Fibroblast of pulmonary artery (primary cell): ENCODE data around the gene FAM24B.
A peak's percentile ranks its signal among the peaks of the same experiment; 100 is the strongest.

ENCODE experiments used
- DNase-seq: peaks from one replicate; pipeline ENCODE4 v3.0.0-alpha.2; 2010; ENCODE audit warnings: low read depth
- H3K4me3 ChIP-seq: replicated peaks from 2 replicates; pipeline ENCODE4 v1.5.1; 2011; ENCODE audit warnings: low read depth, mild to moderate bottlenecking, control low read depth, low read length, moderate library complexity
- TF ChIP-seq, protein P1 (sequence below): IDR thresholded peaks from 2 replicates; pipeline ENCODE4 v1.5.1; 2011; ENCODE audit warnings: mild to moderate bottlenecking, control low read depth, low read length, inconsistent platforms; ENCODE audit errors: missing control alignments

The FAM24B gene

DNA sequence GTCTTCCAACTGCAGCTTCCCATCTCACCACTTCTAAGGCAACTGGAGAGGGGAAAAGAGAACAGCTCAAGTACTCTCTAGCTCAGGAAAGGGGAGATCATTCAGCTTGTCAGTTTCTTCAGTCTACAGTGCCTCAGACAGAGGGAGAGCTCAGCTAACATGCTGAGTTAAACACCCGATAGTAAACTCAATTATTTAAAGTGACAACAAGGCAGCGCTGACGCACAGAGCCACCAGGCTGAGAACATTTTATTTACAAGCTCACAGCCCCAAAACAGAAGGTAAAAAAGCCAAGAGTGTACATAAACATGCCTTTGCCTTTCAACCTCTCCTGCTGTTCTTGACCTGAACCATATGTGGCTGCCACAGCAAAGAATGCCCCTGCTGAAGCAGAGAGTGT lies 23.6 kb downstream of the FAM24B start:
- H3K4me3 ChIP-seq = no peak overlapping the region
- DNase-seq = no peak
- TF ChIP-seq, protein P1, sequence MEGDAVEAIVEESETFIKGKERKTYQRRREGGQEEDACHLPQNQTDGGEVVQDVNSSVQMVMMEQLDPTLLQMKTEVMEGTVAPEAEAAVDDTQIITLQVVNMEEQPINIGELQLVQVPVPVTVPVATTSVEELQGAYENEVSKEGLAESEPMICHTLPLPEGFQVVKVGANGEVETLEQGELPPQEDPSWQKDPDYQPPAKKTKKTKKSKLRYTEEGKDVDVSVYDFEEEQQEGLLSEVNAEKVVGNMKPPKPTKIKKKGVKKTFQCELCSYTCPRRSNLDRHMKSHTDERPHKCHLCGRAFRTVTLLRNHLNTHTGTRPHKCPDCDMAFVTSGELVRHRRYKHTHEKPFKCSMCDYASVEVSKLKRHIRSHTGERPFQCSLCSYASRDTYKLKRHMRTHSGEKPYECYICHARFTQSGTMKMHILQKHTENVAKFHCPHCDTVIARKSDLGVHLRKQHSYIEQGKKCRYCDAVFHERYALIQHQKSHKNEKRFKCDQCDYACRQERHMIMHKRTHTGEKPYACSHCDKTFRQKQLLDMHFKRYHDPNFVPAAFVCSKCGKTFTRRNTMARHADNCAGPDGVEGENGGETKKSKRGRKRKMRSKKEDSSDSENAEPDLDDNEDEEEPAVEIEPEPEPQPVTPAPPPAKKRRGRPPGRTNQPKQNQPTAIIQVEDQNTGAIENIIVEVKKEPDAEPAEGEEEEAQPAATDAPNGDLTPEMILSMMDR = no peak

DNA sequence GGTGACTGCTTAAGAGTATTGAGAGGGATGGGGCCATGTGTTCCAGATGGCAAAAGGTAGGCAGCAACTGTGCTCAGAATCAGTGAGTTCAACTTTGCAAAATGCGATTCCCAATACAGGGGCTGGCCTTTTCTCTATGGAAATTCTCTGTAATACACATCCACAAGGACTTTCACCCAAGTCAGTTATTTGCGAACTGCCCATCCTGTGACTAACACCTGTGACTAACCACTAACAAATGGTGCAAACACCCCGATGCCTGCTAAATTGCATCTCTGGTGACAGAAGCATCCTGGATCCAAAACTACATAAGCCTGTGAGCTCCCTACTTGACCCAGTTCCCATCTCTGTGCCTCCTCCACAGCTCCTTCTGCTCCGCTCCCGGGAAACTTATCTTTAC lies 24.7 kb downstream of the FAM24B start:
- peak; percentile 62 for DNase-seq
- no peak overlapping the region for H3K4me3 ChIP-seq
- TF ChIP-seq, protein P1 = no peak

DNA sequence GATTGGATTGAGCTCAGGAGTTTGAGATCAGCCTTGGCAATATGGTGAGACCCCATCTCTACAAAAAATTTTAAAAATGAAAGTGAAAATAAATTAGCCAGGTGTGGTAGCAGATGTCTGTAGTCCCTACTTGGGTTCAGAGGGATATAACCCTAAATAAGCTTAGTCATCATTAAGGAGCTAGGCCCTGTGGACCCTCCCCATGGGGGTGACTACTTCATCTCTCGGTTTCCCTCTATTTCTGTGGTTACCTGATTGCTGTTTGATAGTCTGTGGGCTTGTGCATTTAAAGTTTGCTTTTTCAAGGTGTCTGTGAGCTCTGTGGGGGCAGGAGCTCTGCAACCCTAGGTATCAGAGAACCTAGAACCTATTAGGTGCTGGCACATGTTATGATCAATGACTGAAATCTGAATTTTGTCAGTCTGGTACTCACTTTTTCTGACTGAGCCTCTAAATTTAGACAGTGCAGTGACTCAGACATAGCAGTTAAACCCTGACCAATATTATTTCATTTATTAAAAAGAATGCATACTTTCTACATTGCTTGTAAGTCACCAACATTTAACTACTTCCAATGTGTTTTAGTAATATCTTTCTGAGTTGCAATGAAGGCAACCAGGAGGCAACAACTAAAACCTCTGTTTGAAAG lies 25.6 kb downstream of the FAM24B start:
- no peak for DNase-seq
- TF ChIP-seq, protein P1 = no peak
- H3K4me3 ChIP-seq = no peak overlapping the region

DNA sequence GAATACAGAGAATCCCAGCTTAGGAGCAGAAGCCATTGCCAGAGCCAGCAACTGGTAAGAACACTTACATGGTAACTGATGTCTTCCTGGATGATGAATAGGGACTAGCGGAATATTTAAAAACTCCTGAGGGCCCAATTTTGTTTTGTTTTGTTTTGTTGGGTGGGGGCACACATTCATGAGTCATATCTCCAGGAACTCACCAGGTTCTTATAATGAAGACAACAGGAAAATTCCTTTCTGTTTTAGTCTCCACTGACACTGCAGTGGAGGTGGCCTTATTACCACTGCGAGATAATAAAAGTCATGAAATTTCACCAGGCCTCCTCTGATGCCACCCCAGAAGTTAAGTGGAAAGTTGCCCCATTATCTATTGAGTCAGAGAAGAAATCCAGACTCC lies 27.1 kb downstream of the FAM24B start:
- DNase-seq = peak; percentile 26

DNA sequence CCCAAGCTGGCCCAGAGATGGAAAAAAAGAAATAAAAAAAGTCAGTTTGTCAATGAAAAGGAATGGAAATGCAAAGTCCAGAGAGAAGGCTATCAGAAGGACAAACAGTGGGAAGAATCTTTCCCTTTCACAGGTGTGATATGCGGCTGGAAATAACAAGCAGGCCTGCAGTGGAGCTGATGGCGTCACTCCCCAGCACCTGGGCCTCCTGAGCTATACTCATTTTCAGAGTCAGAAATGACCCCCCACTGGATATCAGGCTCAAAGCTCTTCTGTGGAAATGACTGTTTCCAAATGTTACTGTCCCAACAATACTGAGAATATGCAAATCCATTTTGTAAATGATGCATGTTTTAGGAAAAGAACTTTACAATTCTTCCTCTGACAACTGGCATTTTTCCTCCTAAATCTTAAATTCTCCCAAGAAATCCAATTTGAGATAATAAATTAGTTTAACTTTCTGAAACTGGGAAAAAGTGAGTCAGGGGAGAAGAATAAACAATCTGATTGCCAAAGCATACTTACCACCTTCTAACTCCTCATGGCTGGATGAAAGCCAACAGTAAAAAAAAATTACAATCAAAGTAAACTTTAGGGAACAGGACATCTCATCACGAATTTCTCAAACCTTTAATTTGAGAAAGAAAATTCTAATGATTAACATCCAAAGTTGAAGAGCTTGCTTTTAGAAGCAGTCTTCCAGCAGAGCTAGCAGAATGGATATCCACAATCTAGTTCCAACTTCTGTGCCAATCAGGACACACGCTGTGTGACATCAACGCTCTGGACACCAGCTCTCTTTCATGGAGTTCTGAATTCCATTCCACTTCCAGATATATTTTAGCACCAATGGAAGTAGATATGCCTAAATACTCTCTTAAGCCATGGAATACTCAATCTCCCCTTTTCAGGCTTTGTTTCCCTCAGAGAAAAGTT lies 28.4 kb downstream of the FAM24B start:
- TF ChIP-seq, protein P1 = no peak
- H3K4me3 ChIP-seq = no peak overlapping the region
- DNase-seq = peak; percentile 54

More for the DNA sequence above, 27.1 kb downstream of the FAM24B start:
- TF ChIP-seq, protein P1 = no peak
- H3K4me3 ChIP-seq = no peak overlapping the region

DNA sequence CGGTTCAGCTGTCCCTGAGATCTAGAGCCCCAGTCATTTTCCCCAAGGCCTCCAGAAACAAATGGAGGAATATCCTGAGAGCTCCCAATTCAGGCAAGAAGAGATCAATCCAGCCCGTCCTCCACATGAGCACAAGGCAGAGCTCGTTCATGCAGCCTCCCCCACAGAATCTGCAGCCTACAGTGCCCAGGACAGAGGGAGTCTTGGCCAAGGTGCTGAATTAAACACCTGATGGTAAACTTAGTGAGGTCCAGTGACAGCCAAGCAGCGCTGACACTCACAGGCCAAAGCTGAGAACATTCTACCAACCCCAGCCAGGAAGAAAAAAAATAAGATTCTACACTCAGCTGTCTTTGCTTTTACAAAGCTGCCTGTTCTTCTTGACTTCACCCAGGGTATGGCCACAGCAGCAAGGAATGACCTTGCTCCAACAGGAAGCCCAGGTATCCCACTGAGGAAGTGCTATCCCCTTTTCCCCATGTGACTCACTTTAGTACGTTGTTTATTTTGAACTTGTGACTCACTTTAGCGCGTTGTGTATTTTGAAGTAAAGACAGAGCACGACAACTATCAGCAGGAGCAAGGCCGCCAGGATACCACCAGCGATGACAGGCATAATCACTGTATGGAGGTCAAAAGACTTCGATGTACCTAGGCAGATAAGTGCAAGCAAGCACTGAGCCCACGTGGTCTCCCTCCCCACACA lies 29.3 kb downstream of the FAM24B start:
- H3K4me3 ChIP-seq = no peak overlapping the region
- no peak for DNase-seq
- TF ChIP-seq, protein P1 = no peak
